HFF-Myc (cell line): Measurements from ENCODE around the gene POLE3.
"Not testable (repeated sequence)": the region's sequence is repeated elsewhere in the genome, so short reads cannot be mapped to it uniquely, and the experiment has no call there.

ENCODE experiments used
- DNase-seq: peaks from one replicate; pipeline ENCODE4 v3.0.0-alpha.2; 2011; ENCODE audit warnings: low read depth; ENCODE audit errors: extremely low read depth
- H3K4me3 ChIP-seq: replicated peaks from 2 replicates; pipeline ENCODE4 v1.5.1; 2011; ENCODE audit warnings: low read depth, mild to moderate bottlenecking, control low read depth, low read length
- TF ChIP-seq, protein P1 (sequence below): IDR thresholded peaks from 2 replicates; pipeline ENCODE4 v1.5.1; 2012; ENCODE audit warnings: mild to moderate bottlenecking, low read depth, low read length, control low read depth; ENCODE audit errors: missing control alignments

The POLE3 gene

DNA sequence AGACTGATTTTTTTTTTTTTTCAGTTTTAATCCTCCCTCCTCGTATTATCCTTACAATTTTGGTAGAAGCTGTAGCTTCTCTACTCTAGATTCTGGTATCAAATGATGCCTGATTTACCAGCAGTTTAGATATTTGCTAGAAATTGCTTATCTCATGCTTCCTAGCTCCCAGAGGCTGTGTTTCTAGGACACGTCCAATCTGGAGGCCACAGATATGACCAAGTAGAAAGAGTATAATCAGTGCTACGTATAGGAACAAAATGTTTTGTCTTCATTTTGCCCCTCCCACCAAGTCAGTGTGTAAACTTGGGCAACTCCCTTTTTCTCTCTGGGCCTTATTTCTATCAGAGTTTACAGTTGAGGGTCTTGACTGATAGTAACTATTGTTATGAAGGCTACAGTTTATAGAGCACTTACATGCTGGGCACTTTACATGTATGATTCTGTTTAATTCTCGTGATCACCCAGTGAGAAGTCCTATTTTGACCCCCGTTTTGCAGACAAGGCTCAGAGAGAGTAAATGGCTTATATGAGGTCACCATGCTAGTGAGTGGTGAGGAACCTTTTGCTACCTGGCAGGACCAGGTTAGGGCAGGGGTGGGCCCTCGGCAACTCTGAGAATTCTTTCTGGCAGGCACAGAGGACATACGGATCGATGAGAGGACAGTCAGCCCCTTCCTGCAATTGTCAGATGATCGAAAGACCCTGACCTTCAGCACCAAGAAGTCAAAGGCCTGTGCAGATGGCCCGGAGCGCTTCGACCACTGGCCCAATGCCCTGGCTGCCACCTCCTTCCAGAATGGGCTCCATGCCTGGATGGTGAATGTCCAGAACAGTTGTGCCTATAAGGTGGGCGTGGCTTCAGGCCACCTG, 41.3 kb downstream of the POLE3 start:
- TF ChIP-seq, protein P1, sequence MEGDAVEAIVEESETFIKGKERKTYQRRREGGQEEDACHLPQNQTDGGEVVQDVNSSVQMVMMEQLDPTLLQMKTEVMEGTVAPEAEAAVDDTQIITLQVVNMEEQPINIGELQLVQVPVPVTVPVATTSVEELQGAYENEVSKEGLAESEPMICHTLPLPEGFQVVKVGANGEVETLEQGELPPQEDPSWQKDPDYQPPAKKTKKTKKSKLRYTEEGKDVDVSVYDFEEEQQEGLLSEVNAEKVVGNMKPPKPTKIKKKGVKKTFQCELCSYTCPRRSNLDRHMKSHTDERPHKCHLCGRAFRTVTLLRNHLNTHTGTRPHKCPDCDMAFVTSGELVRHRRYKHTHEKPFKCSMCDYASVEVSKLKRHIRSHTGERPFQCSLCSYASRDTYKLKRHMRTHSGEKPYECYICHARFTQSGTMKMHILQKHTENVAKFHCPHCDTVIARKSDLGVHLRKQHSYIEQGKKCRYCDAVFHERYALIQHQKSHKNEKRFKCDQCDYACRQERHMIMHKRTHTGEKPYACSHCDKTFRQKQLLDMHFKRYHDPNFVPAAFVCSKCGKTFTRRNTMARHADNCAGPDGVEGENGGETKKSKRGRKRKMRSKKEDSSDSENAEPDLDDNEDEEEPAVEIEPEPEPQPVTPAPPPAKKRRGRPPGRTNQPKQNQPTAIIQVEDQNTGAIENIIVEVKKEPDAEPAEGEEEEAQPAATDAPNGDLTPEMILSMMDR: no peak
- no peak overlapping the region for H3K4me3 ChIP-seq
- no peak for DNase-seq

DNA sequence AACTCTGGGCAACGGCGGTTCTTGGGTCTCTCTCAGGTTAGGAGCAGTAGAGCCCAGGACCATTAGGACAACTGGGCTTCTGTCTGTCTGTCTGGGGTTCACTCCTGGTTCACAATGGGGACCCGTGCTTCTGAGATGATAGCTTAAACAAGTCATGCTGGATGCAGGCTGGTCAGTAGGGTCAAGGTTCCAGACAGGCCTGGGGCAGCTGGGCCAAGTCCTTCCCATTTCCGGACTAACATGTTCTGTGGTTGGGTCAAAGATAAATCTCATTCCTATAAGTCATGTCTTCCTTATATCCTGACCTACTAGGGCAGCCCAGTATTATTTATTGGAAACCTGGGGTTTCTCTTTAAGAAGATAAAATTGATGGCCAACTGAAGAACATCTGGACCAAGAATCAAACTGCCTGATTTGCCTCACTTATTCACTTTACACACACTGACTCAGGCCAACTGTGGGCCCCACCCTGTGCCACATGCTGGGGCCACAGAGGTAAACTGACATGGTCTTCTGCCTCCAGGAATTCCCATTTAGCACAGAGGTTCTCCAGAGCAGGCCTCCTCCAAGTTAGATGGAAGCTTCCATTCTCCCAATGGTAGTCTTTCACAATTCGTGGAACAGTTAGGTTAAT, 42.0 kb downstream of the POLE3 start:
- TF ChIP-seq, protein P1: no peak
- DNase-seq: no peak
- no peak overlapping the region for H3K4me3 ChIP-seq

DNA sequence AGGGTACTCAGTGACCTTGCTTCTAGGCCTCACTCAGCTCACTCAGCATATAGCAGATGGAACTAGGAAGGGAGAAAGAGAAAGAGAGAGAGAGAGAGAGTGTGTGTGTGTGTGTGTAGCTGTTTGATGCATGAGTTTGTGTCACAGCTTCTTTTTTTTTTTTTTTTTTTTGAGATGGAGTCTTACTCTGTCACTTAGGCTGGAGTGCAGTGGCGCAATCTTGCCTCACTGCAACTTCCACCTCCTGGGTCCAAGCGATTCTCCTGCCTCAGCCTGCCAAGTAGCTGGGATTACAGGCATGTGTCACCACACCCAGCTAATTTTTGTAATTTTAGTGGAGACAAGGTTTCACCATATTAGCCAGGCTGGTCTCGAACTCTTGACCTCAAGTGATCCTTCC, 44.8 kb downstream of the POLE3 start:
- not testable (repeated sequence) for DNase-seq, H3K4me3 ChIP-seq

DNA sequence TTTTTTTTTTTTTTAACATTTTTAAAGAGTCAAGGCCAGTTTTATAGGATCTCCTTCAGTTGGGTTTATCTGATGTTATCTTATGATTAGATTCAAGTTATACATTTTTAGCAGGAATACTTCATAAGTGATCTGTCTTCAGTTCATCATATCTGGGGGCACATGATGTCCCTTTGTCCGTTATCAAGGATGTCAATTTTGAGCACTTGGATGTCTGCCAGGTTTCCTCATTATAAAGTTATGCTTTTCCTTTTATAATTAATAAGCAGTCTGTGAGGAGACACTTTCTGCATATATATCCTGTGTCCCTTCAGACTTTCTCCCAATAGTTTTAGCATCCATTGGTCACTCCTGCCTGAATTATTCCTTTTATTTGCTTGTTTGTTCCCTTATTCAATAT, 45.5 kb downstream of the POLE3 start:
- TF ChIP-seq, protein P1: no peak

DNA sequence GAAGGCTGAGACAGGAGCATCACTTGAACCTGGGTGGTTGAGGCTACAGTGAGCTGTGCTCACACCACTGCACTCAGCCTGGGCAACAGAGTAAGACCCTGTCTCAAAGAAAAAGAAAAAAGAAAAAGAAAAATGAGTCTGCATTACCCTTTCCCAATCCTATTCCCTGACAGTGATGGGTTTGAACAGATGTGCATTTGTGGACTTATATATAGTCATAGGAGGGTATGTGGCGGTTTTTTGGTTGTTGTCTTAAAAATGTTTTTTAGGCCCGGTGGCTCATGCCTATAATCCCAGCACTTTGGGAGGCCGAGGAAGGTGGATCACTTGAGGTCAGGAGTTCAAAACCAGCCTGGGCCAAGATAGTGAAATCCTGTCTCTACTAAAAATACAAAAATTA, 47.1 kb downstream of the POLE3 start:
- TF ChIP-seq, protein P1: no peak
- DNase-seq: no peak
- no peak overlapping the region for H3K4me3 ChIP-seq

More for the DNA sequence above, 45.5 kb downstream of the POLE3 start:
- no peak for DNase-seq
- no peak overlapping the region for H3K4me3 ChIP-seq

DNA sequence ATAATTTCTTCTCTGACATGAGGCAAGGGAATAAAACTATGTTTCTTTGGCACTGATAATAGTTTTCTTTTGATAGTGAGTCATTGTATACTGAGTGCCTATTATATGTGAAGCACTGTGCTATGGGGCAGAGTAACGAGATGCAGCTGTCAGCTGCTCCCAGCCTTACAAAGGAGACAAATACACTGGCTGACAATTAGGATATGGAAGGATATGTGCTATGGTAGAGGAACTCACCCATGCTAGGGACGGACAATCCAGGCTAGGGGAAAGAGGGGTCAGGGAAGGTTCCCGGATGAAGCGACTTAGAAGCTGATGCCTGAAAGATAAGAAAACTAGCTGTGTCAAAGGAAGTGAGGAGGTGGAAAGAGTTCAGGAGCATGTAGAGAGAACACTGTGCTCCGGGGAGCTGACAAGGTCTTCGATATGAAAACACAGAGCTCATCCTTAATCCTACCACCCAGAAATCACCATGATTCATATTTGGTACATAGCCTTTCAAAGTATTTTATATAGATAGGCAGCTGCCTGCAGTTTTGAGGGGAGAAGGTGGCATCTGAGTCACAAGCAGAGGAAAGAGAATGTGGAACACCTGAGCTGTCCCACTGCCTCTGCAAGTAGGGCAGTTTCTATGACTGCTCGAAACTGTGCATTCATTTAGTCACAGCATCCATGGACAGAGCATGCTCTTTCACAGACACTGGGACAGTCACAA, 49.0 kb downstream of the POLE3 start:
- no peak overlapping the region for H3K4me3 ChIP-seq
- TF ChIP-seq, protein P1: no peak
- no peak for DNase-seq
